NCI-H1092 treated with DMSO at 0.1 percent for 48 hours (cell line): ENCODE data around the gene ATP8A2.

Source experiments
- DNase-seq: peaks from one replicate; lab custom pipeline; 2025; lab: John Stamatoyannopoulos, UW

Gene ATP8A2

DNA sequence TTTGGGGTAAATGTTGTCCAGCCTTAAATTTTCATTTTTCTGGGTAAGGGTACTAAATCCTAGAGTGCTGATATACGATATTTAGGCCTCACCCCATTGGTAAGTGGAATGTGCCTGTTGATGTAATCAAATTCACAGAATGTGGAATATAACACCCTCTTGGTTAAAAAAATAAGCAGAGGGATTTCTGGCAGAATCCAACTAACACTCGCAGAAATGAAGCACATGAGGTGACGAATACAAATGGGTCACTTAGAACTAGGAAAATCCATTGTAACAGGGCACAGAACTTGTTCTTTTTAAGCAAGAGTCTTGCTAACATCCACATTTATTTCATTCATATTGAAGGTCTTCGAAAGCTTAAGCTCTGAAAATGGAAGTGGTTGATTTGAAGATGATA lies 359.8 kb downstream of the ATP8A2 start:
- no peak for DNase-seq

DNA sequence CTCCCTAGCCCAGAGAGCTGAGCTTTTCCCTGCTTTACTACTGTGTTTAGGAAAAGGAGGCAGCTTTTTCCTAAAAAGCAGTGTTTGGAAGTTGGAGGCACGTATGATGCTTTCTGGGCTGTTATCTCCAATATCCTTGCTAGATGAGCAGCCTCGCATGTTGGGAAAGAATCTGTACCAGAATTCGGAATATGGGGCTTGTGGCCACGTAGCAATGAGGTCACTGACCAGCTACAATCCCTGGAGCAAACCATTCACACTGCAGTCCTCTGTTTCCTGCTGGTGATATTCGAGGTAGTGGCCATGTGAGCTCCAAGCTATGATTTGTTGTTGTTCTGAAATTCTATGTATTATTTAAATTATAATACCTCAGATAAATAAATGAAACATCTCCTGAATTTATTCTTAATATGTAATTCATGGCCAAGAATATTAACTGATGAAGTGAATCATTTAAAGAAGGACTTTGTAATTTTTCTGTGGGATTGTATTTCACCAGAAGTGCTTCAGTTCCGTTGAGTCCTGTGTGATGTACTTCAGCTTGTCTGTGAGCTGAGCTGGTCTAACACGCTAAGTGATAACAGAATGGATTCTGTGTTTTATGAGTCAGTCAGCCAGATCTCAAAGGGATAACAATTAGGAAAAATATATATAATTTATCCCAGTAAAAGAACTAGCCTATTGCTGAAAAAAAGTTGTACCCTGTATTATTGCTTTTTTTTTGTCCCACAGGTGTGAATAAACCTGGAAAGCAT lies 360.5 kb downstream of the ATP8A2 start:
- DNase-seq: no peak

- DNase-seq: no peak
Measured at GRCh38 chr13:25733001-25733491, 361.3 kb downstream of the ATP8A2 start.

- DNase-seq: no peak
Measured at GRCh38 chr13:25733696-25734435, 362.1 kb downstream of the ATP8A2 start.

DNA sequence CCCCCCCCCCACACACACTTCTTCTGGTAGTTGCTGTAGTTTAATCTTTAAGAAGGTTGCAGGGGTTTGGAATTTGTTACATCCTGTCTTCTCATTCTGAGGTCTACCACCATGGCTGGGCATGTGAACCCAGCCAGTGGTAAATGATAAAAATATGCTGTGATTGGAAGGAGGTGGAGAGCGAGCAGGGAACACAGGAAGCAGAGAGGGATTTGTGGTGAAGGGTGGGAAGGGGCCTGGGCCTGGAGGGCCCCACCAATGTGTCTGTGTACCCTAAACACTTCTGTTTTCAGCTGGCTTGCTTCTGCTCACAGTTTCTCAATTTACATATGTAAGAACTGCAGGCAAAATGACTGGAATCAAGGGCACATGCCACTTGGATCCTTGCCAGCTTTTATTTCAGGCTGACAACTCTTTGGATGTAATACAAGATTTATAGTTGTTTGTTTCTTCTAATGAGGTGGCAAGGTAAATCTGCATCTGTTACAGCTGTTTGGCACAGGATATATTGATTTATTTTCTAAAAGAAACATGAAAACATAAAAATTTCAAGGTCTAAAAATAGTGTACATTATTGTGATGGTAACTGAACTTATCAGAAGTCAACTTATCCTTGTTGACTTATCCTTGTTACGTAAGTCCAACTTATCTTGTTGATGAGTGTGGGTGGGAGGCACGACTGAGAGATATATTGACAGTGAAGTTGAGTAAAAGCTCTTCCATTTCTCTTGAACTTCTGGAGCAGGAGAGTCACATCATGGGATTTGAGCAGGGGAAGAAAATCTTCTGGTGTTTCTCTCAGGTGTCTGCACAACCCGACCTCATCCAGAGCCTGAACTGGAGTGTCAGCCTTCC lies 366.8 kb downstream of the ATP8A2 start:
- peak; percentile 84 for DNase-seq

GRCh38 chr13:25739376-25739775 lies 367.6 kb downstream of the ATP8A2 start:
- DNase-seq: no peak

- DNase-seq: no peak
Measured at GRCh38 chr13:25741796-25742195, 370.0 kb downstream of the ATP8A2 start.

DNA sequence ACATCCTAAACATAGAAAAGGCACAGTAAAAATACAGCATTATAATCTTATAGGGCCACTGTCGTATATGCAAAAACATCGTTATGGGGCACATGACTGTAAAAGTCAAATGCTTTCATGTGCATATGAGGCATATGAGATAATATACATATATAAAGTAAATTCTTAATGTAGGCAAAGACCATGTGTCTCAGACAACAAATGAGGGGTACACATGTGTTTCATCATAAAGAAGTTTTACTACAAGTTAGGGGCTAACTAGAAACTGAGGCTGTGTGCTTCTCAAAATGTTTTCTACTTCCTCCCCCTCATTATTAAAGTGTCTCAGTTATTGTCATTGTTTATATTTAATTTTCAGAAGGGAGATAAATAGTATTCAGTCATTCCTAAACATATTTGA lies 370.4 kb downstream of the ATP8A2 start:
- no peak for DNase-seq

- DNase-seq: no peak
Measured at GRCh38 chr13:25743421-25743820, 371.6 kb downstream of the ATP8A2 start.

- no peak for DNase-seq
Measured at GRCh38 chr13:25744178-25744577, 372.4 kb downstream of the ATP8A2 start.

DNA sequence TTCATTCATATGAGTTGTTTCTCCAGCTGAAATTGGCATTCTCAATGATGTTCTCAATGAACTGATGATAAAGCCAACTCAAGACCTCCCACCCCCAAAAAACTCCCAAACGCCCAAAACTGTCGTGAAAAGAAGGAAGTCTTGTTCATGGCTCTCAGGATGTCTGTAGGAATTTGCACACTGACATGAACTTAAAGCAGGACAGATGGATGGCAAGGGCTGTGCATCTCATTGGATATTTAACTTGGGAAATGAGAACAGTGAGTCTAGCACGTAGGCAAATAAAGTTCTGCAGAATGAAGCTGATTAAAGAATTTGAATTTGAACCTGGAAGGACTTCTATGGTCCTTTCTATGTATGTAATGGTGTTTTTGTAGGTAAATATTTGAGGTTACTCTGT lies 374.4 kb downstream of the ATP8A2 start:
- no peak for DNase-seq

DNA sequence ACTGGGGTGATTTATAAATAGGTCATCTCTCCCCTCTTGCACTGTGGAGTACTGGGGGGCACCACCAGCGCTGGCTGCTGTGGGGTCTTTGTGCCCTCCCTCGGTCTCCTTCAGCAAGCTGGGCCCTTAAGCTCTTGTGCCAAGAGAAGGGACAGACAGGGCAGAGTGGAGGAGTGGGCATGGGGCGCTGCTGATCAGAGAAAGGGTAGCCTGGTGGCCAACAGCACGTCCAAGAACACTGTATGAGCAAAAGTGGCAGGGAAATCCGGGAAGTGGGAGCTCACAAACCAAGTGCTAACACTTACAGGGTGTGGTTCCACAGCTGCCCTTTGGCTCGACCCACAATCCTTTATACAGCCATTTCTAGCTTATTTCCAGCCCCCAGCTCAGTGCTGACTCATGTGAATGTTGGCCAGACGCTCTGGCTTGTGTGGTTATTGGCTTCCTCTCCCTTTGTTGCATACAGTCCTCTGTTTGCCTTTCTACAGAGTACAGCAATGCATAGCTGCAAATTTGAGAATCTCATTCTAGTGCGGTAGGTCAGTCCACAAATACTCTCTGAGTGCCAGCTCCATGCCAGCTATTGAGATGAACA lies 381.3 kb downstream of the ATP8A2 start:
- DNase-seq: peak; percentile 56

GRCh38 chr13:25753976-25754375 lies 382.2 kb downstream of the ATP8A2 start:
- no peak for DNase-seq

- DNase-seq: no peak
Measured at GRCh38 chr13:25756251-25756650, 384.5 kb downstream of the ATP8A2 start.

- peak; percentile 19 for DNase-seq
Measured at GRCh38 chr13:25756912-25757311, 385.1 kb downstream of the ATP8A2 start.

- DNase-seq: no peak
Measured at GRCh38 chr13:25761041-25761440, 389.3 kb downstream of the ATP8A2 start.

DNA sequence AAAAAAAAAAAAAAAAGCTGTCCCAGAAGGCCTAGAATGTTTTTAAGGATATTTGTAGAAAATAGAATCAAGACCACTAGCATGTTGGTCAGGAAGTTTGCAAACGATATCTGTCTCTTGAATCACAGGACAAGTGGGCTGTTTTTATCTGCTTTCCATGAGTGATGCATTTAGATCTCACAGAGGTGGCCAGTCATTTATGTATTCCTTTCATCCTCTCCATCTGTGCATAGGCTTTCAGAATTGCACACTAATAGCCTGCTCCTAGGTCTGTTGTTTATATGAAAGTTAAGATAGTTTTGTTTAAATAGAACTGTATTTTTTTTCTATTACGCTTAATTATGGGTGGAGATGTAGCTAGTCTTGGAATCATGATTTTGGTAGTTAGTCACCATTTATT lies 390.5 kb downstream of the ATP8A2 start:
- no peak for DNase-seq

DNA sequence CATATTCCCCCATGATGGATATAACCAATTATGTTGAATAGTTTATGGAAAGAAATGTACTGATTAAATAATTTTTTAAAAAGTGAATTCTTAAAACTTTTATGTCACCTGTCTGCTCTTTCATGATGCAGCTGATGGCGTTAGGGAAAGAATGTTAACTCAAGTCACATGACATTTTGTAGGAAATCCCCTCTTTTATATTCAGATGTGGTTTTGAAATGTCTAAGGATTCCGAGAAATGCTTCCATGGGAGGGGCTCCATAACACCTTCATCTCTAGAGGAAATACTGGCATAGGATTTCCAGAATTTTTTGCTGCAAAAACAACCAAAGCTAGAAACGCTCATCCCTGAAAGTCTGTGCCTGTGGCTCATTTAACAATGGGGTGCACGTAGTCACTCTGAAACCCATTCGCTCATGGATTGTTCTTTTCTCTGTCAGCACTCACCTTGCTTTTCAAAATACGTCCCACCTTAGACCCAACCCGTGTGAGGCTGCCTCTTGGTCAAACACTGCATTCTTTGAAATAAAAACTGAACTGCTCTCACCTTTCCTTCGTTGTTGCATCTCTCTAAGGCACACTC lies 391.1 kb downstream of the ATP8A2 start:
- DNase-seq: no peak

DNA sequence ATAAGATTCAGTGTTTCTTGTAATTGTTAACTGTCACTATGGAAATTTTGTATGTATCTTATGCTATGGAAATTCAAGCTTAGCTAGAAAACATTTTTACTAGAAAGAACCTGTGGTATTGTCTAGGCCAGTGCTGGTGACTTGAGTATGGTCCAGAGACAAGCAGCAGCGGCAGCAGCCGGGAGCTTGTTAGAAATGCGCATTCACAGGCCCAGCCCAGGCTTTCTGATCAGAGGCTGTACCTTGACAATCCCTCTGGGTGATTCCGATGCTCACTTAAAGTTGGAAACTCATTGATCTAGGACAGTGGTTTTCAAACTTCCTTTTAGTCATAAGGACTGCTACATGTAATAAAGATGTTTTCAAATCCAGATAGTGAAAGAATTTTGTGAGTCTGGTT lies 392.6 kb downstream of the ATP8A2 start:
- DNase-seq: no peak

GRCh38 chr13:25765266-25765665 lies 393.5 kb downstream of the ATP8A2 start:
- DNase-seq: no peak

DNA sequence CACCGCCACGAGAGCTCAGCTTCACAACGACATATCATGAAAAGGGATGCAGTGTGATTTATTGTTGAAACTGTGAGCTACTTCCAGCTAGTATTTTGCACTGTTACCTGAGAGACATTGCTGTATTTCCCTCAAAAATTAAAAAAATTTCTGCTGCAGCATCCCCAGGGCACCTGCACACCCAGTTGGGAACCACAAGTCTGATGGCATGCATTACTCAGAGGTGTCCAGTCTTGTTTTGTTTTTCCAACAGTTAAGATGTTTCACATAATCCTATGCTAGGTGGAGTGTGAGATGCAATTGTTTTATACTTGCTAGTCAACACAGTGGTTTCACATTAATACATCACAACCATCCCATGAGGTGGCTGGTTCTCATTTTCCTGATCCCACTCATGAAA lies 394.8 kb downstream of the ATP8A2 start:
- no peak for DNase-seq

DNA sequence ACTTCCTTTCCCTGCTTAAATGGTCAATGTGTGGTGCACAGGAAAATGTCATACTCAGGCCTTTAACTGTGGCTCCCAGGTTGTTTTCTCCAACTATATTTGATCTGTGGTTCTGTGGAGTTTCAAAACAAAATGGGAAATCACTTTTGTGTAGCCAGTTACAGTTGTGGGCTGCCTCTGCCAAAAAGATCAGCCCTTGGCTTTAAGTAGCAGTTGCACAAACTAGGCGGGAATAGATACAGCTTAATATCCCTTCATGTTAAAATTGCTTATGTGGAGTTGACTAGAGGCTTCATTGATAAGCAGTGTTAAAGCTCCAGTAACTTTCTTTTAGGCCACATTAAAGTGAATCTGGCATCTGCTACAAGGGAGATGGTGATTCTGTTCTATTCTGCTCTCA lies 395.2 kb downstream of the ATP8A2 start:
- DNase-seq: no peak
